Measurements from ENCODE around the gene PNMA8A.

- no peak for TF ChIP-seq CTCF (IDR thresholded peaks at IDR 0.05 in 2 of 3, conservative IDR thresholded peaks at IDR 0.05 in 1 of 3; ENCODE audit: borderline replicate concordance in 1 of 3, insufficient read depth in 1 of 3, low read depth in 2 of 3, low read length in 2 of 3)
- TF ChIP-seq RAD21 (IDR thresholded peaks at IDR 0.05; ENCODE audit: low read depth): no peak
- no peak for TF ChIP-seq ZFX (IDR thresholded peaks at IDR 0.05)
- TF ChIP-seq JUND (IDR thresholded peaks at IDR 0.05): no peak
- TF ChIP-seq ATF3 (IDR thresholded peaks at IDR 0.05): no peak
- no peak for TF ChIP-seq MAX (IDR thresholded peaks at IDR 0.05)
- TF ChIP-seq POLR2AphosphoS5 (IDR thresholded peaks at IDR 0.05; ENCODE audit: low read depth, low read length): no peak
- no peak for TF ChIP-seq EZH2 (IDR thresholded peaks at IDR 0.05)
- TF ChIP-seq YY1 (IDR thresholded peaks at IDR 0.05; ENCODE audit: extremely low read depth, insufficient replicate concordance, low read depth, low read length): no peak
- TF ChIP-seq POLR2A (IDR thresholded peaks at IDR 0.05; ENCODE audit: borderline replicate concordance, extremely low read depth, insufficient read depth, insufficient read length): no peak
Observed at GRCh38 chr19:46503848-46504453, 32.6 kb upstream of the PNMA8A start.
